ENCODE results near the gene FBN2. TPM values are rescaled to one million over a fixed set of nuclear protein-coding genes. Genes with fewer than 3 reads are reported as not detected.

FBN2 gene
- total RNA-seq, 1 experiment from 2014 or later, result 43.8 TPM

- no peaks in the 10 kb centered on the region for H3K36me3 ChIP-seq
- no peak overlapping the region for H3K4me3 ChIP-seq
- DNase-seq, result no peak
- no peaks in the 10 kb centered on the region for H3K27me3 ChIP-seq
- H3K4me1 ChIP-seq, result no peaks in the 10 kb centered on the region
- H3K27ac ChIP-seq, result no peak overlapping the region
- H3K9me3 ChIP-seq (replicated peaks), result no peaks in the 10 kb centered on the region
Observed at GRCh38 chr5:128253880-128254279, 284.2 kb downstream of the FBN2 start.

DNA sequence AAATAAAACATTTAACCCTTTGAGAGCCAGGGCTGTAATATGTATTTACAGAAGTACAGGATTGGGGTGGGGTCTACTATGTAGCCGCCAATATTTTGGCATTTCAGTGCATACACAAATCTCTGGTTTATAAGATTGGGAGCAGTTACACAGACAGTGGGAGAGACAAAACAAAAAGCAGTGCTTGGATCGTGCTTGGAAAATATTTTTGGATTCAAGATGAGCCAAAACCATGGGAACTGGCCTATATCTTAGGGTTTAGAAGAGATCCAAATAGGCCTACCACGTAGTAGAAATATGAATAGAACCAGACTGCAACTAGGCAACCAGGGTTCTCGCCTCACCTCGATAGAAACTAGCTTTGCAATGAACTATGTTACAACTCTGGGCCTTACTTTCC is 284.9 kb downstream of the FBN2 start:
- Histone ChIP-seq H3K27me3 (no peaks in the 10 kb centered on the region), H3K4me1 (no peaks in the 10 kb centered on the region), H3K4me3 (no peak overlapping the region), H3K27ac (no peak overlapping the region), H3K36me3 (no peaks in the 10 kb centered on the region), H3K9me3 (replicated peaks) (no peaks in the 10 kb centered on the region)
- no peak for DNase-seq

DNA sequence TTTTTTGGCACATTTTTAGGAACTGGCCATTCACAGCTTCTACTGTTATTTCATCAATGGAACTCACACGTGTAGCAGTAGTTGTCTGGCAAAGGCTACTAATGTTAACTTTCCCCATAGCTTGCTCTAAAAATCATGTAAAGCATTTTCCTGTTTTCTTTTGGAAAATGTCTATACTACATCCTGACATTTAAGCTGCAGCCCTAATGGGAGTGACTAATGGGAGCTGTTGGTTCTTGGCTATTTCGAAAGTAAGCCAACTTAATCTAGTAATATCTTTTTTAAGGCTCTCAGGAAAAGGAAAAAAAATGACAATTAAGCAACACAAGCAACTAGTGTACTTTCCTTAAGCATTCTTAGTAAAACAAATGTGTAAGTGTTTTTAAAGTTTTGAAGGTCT is 285.3 kb downstream of the FBN2 start:
- Histone ChIP-seq H3K4me3 (no peak overlapping the region), H3K27me3 (no peaks in the 10 kb centered on the region), H3K36me3 (no peaks in the 10 kb centered on the region), H3K9me3 (replicated peaks) (no peaks in the 10 kb centered on the region), H3K4me1 (no peaks in the 10 kb centered on the region), H3K27ac (no peak overlapping the region)
- DNase-seq, result no peak

GRCh38 chr5:128252196-128252595 is 285.8 kb downstream of the FBN2 start:
- no peak for DNase-seq

GRCh38 chr5:128245974-128246373 is 292.1 kb downstream of the FBN2 start:
- DNase-seq, result no peak
- Histone ChIP-seq H3K4me1 (no peaks in the 10 kb centered on the region), H3K9me3 (replicated peaks) (no peaks in the 10 kb centered on the region; the same call in 1 of the 2 replicates), H3K36me3 (no peaks in the 10 kb centered on the region), H3K4me3 (no peak overlapping the region), H3K27ac (no peak overlapping the region), H3K27me3 (no peaks in the 10 kb centered on the region)

More at GRCh38 chr5:128252196-128252595, 285.8 kb downstream of the FBN2 start:
- Histone ChIP-seq H3K4me1 (no peaks in the 10 kb centered on the region), H3K27me3 (no peaks in the 10 kb centered on the region), H3K9me3 (replicated peaks) (no peaks in the 10 kb centered on the region), H3K27ac (no peak overlapping the region), H3K36me3 (no peaks in the 10 kb centered on the region), H3K4me3 (no peak overlapping the region)

- Histone ChIP-seq H3K36me3 (no peaks in the 10 kb centered on the region), H3K4me3 (no peak overlapping the region), H3K27ac (no peak overlapping the region), H3K9me3 (replicated peaks) (no peaks in the 10 kb centered on the region; the same call in 1 of the 2 replicates), H3K4me1 (no peaks in the 10 kb centered on the region), H3K27me3 (no peaks in the 10 kb centered on the region)
- no peak for DNase-seq
Observed at GRCh38 chr5:128243958-128244582, 294.0 kb downstream of the FBN2 start.

DNA sequence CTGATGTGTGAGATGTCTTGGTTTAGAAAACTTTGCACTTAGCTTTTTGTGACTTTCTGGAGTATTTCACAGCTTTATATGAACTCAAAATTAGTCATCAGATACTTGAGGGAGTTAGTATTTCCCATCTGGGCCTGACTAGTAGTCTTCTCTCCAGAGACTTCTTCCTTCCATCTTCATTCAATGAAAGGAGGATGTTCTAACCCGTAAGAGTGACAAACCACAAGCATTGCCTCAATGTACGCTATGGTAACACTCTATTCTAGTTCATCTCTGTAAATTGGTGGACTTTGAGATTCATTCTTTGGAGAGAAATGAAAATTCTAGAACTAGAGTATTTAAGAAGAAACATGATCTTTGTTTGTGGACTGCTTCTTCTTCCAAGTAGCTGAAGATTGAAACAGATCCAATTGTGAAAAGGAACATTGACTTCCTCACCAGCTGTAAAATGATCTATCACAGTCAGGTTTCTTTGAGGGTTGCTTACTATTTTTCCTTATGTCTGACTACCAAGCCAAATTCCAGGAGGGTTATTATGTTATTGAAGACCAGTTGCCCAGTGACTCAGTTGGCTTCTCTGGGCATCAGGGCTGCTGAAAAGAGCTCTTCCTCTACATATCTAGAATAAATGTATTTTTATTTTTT is 296.9 kb downstream of the FBN2 start:
- H3K9me3 ChIP-seq (replicated peaks), result no peaks in the 10 kb centered on the region; the same call in 1 of the 2 replicates
- no peak for DNase-seq
- H3K36me3 ChIP-seq, result no peaks in the 10 kb centered on the region
- no peaks in the 10 kb centered on the region for H3K4me1 ChIP-seq
- H3K27ac ChIP-seq, result no peak overlapping the region
- no peaks in the 10 kb centered on the region for H3K27me3 ChIP-seq
- H3K4me3 ChIP-seq, result no peak overlapping the region

- Histone ChIP-seq H3K27ac (no peak overlapping the region), H3K27me3 (no peaks in the 10 kb centered on the region), H3K36me3 (no peaks in the 10 kb centered on the region), H3K4me3 (no peak overlapping the region), H3K4me1 (no peaks in the 10 kb centered on the region), H3K9me3 (replicated peaks) (no peaks in the 10 kb centered on the region; the same call in 1 of the 2 replicates)
- DNase-seq, result peak in 1 of 2 experiments; percentile 18
Observed at GRCh38 chr5:128237546-128237945, 300.5 kb downstream of the FBN2 start.

DNA sequence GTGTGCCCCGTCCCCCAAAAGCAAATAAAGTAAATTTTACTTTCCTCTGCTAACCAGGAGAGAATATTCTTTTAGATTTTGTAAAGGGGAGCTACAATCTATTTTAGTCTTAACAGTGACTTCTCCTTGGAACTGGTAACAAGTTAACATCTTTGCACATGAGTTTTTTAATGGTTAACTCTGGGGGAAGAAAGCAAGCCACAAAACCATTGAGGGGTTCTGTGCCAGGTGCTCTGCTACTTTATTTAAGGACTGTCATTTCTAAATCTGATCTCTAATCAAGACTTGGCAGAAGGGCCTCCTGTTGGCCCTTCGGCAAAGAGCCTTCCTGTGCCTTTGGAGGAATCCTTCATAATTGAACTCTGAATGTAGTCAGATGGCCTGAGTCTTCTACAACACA is 301.0 kb downstream of the FBN2 start:
- Histone ChIP-seq H3K27ac (no peak overlapping the region), H3K27me3 (no peaks in the 10 kb centered on the region), H3K36me3 (no peaks in the 10 kb centered on the region), H3K9me3 (replicated peaks) (no peaks in the 10 kb centered on the region; the same call in 1 of the 2 replicates), H3K4me1 (no peaks in the 10 kb centered on the region), H3K4me3 (no peak overlapping the region)
- no peak for DNase-seq

GRCh38 chr5:128236334-128236733 is 301.7 kb downstream of the FBN2 start:
- Histone ChIP-seq H3K27ac (no peak overlapping the region), H3K9me3 (replicated peaks) (no peaks in the 10 kb centered on the region; the same call in 1 of the 2 replicates), H3K4me1 (no peaks in the 10 kb centered on the region), H3K27me3 (no peaks in the 10 kb centered on the region), H3K36me3 (no peaks in the 10 kb centered on the region), H3K4me3 (no peak overlapping the region)
- no peak for DNase-seq

DNA sequence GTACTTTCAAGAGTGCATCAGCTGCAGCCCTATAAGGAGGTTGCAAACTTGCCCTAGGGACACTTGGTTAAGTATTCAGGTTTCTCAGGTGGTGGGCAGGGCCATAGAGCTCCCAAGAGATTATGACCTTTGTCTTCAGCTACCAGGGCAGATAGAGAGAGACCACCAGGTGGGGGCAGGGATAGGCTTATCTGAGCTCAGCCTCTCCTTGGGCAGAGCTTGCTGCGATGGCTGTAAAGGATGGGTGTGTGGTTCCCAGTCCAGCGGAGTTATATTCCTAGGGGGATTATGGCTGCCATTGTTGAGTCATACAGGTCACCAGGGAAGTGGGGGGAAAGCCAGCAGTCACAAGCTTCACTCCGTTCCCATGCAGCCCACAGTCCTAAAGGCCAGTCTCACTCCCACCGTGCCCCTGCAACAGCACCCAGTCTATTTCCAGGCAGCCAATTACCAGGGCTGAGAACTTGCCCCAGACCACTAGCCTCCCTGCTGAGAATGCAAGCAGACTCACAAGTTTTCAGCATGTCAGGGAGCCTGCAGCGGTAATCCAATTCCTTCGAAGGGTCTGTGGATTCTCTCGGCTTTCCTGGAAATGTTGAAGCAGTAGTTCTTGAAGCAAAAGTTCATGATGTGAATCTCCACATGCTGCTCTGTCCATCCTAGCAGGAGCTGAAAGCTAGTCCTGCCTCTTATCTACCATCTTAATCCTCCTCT is 303.0 kb downstream of the FBN2 start:
- no peaks in the 10 kb centered on the region for H3K36me3 ChIP-seq
- no peak overlapping the region for H3K27ac ChIP-seq
- H3K4me3 ChIP-seq, result no peak overlapping the region
- no peak for DNase-seq
- no peaks in the 10 kb centered on the region for H3K9me3 ChIP-seq (replicated peaks)
- no peaks in the 10 kb centered on the region for H3K27me3 ChIP-seq
- H3K4me1 ChIP-seq, result no peaks in the 10 kb centered on the region

- DNase-seq, result no peak
- H3K36me3 ChIP-seq, result no peaks in the 10 kb centered on the region
- H3K27me3 ChIP-seq, result no peaks in the 10 kb centered on the region
- H3K27ac ChIP-seq, result no peak overlapping the region
- no peaks in the 10 kb centered on the region for H3K9me3 ChIP-seq (replicated peaks)
- H3K4me1 ChIP-seq, result peaks cover 24% of the 10 kb centered on the region
- no peak overlapping the region for H3K4me3 ChIP-seq
Observed at GRCh38 chr5:128228521-128228920, 309.5 kb downstream of the FBN2 start.

- Histone ChIP-seq H3K27ac (no peak overlapping the region), H3K27me3 (no peaks in the 10 kb centered on the region), H3K36me3 (no peaks in the 10 kb centered on the region), H3K4me3 (no peak overlapping the region), H3K9me3 (replicated peaks) (no peaks in the 10 kb centered on the region), H3K4me1 (peaks cover 24% of the 10 kb centered on the region)
- peak; percentile 17 to 19 for DNase-seq
Observed at GRCh38 chr5:128228008-128228407, 310.0 kb downstream of the FBN2 start.

DNA sequence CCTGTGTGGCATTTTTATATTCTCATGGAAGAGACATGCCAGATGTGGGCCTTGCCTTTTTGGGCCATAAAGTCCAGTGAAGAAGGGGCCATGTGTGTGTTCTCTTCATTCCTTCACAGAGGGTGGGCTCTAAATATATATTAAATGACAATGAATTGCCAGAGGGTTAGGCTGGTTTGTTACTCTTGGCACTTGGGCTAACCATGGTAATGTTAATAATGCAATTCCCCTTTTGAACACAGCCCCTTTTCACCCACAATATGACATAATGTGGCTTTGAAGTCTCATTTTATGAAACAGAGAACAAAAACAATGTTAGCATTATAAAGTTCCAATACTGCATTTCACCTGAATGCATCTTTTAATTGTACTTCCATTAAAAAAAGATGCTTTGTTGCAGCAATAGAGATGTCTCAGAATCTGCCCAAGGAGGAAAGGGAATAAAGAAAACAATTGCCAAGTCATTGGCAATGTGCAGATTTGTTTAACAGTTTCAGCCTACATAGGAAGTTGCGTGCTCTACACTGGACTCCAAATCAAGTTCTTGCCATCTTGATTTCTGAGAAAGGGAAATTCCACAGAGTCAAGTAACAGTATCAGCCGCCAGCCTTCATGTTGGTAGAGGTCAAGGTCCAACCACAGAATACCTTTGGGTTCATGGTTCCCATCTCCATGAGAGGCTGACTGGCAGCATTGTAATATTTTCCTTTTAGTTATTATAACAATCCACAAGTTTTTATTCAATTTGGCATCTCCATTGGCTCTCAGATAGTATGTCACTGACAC is 312.6 kb downstream of the FBN2 start:
- peak; percentile 57 to 79 for DNase-seq
- Histone ChIP-seq H3K27me3 (no peaks in the 10 kb centered on the region), H3K27ac (no peak overlapping the region), H3K4me1 (peaks cover 24% of the 10 kb centered on the region), H3K9me3 (replicated peaks) (no peaks in the 10 kb centered on the region), H3K36me3 (no peaks in the 10 kb centered on the region), H3K4me3 (no peak overlapping the region)

- no peak overlapping the region for H3K27ac ChIP-seq
Observed at GRCh38 chr5:128224336-128224735, 313.7 kb downstream of the FBN2 start.

More at GRCh38 chr5:128224336-128224735, 313.7 kb downstream of the FBN2 start:
- H3K27me3 ChIP-seq, result no peaks in the 10 kb centered on the region
- peaks cover 24% of the 10 kb centered on the region for H3K4me1 ChIP-seq
- H3K4me3 ChIP-seq, result no peak overlapping the region
- DNase-seq, result no peak
- H3K36me3 ChIP-seq, result no peaks in the 10 kb centered on the region
- no peaks in the 10 kb centered on the region for H3K9me3 ChIP-seq (replicated peaks)
